Suppressor macrophage (primary cell): Measurements from ENCODE around the gene ZSCAN1.
A peak's percentile ranks its signal among the peaks of the same experiment; 100 is the strongest.

Experiments
- DNase-seq, 4 experiments: peaks; one replicate each; pipeline ENCODE4 v3.0.0-alpha.2; 2020 to 2022

Gene ZSCAN1

DNA sequence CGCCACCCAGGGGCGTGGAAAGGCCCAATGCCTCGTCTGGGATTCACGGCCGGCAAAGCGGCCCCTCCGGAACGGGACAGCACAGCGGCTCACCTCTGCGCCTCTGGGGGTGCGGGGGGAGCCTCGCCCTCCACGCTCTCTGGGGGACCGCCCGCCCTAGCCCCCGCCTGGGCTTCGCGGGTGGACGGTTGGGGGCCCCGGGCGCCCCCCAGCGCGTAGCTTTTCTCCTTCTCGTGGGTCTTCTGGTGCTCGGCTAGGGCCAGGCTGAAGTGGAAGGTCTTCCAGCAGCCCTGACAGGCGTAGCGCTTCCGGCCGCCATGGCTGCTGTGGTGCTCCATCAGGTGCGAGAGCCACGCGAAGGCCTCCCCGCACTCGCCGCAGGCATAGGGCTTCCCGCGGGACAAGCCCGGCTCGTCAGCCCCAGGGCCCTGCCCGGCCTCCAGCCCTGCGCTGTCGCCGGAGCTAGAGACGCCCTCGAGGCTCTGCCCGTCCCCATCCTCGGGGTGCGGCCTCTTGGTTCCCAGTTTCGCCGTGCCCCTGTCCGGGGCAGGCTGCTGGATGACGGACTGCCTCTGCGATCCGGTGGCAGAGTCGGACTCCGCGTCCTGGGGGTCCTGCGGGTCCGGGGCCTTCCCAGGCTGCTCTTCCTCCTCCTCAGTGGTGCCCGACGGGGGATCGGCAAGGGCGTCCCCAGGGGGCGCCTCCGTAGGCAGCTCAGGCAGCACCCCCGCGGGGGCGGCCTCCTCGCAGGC lies 50.9 kb downstream of the ZSCAN1 start:
- DNase-seq = no peak

DNA sequence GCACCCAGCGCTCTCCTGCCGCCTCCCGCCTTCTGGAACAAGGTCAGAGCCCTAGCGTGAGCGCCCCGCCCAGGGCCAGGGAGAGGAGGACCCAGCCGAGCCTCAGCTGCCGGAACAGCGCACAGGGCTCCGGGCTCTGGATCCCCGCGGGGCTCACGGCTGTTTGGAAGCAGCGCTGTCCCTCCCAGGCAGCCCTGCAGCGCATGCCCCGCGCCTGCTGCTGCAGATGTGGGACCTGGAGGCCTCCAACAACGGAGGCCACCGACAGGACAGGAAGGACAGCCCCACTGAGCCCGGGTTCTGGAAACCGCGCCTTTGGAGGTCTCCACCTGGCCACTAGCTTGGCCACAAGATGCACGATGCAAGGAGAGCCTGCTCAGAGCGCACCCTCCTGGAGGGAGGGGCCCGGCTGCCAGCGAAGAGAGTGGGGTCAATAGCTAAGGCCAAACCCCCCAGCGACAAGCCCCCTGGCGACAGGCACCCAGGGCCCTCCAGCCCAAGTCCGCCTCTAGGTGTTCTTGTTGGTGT lies 51.6 kb downstream of the ZSCAN1 start:
- DNase-seq = no peak

DNA sequence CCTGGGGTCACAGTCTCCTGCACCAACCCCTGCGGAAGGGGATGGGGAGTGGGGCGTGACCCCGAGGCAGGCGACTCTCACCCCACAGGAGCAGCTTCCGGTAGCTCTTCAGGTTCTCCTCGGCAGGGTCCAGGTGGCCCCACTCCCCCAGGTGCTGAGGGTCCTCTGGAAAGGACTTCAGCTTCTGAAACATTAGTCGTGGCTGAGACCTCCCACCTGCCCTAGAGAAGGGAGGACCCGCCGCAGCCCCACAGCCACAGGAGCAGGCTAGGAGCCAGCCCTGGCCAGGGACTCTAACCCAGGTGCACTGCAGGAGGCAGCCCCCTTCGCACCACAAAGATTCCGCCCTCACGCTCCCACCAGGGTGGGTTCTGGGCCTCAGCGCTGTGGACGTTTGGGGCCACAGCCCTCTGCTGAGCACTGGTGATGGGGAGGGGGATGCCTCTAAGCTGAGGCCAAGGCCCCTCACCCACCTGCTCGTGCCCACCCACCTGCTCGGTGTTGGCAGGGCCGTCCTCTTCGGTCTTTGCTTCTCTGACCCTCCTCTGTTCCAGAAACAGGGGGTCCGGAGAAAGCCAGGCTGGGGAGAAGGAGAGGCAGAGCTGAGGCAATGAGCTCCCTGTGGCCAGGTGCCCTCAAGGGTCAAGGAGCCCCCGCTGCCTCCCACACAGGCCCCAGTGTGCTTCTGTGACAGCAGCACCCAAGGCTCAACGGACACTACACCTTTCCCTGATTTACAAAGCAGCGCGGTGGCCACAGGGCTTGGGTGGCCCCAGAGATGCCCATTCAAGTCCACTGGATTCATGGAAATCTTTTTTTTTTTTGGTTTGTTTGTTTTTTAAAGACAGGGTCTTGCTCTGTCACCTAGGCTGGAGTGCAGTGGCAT lies 53.2 kb downstream of the ZSCAN1 start:
- DNase-seq = no peak

DNA sequence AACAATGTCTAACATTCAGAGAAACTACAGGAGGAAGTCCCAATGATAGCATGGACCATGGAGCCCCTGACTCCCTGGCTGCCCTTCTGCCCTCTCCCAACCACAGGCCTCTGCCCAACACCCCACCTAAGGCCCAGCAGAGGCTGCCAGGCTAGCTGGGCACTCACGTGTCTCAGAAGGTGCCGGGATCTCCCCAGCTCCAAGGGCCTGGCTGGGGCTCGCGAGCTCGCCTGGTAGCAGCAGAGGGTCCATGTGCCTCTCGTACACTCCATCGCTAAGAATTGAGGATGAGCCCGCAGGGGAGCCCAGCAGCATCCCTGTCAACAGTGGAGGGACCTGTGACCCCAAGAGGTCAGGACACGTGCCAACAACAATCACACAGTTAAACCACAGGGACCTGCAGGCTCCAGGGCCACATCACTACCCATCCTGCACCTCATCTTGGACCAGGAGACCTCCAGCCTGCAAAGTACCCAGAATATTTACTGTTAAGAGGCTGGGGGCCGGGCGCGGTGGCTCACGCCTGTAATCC lies 54.8 kb downstream of the ZSCAN1 start:
- no peak for DNase-seq

DNA sequence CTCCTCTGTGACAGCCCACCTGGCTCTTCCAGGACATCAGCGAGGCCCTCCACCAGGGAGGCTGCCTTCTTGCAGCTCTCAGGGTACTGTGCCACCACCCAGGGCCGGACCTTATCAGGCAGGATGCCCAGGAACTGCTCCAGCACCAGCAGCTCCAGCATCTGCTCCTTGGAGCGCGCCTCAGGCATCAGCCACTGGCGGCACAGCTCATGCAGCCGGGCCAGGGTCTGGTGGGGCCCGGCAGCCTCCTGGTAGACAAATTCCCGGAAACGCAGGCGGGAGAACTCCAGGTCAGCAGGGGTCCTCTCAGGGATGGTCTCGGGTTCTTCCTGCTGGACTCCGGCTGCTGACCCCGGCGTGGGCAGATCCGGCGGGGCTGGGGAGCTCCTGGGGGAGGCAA lies 56.0 kb downstream of the ZSCAN1 start:
- DNase-seq = no peak

- DNase-seq = no peak
Measured at GRCh38 chr19:58091251-58091995, 57.6 kb downstream of the ZSCAN1 start.

DNA sequence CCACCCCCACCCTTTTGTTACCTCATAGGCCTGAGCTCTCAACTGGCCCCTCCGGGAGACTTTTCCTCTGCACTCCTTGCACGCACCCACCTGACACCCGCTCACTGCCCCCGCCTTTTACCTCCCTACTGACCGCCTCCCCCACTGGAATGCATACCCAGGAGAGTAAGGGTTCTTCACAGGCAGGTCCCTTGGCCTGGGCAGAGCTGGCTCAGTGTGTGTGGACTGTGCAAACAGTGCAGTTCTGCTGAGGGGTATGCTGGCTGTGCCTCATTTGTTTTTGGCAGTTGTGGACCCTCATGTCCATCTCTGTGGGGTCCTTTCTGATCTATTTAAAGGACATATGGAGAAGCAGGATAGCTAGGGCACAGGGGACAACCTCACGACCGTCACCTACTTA lies 59.2 kb downstream of the ZSCAN1 start:
- DNase-seq = no peak

- DNase-seq = no peak
Measured at GRCh38 chr19:58095328-58095727, 61.5 kb downstream of the ZSCAN1 start.

GRCh38 chr19:58096884-58097283 lies 63.1 kb downstream of the ZSCAN1 start:
- DNase-seq = no peak

GRCh38 chr19:58097349-58097748 lies 63.5 kb downstream of the ZSCAN1 start:
- DNase-seq = no peak

- peak; percentile 96 to 97 (median 97) for DNase-seq
Measured at GRCh38 chr19:58097781-58098681, 64.2 kb downstream of the ZSCAN1 start, which contains the start of gene ZSCAN18. TSS of gene ZSCAN18 (minus strand) at chr19:58098231. CDS start at chr19:58090267, 7,964 bp downstream.

DNA sequence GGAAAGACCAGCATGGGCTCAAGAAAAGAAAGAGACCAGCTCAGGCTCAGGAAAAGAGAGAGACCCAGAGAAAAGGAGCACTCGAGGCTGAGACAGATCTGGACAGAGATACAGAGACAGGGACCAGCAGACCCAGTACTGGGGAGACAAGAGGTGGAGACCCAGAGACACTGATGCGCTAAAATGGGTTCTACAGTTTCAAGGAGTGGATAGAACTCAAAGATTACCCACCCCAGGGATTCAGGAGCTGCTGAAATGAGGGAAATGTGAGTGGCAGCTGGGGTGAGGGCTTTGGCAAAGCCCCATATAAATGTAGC lies 64.8 kb downstream of the ZSCAN1 start:
- DNase-seq = no peak
